Endothelial cell of umbilical vein (primary cell): ENCODE measurements around the gene GEMIN8.

Source experiments
- CTCF ChIP-seq, 2 donors: IDR thresholded peaks; 1 replicate in 1 of 2; 2 replicates in 1 of 2; pipeline ENCODE4 v1.5.1; 2011; ENCODE audit warnings: low read length in 2 of 2, mild to moderate bottlenecking in 2 of 2, moderate library complexity in 2 of 2, control low read depth in 1 of 2, inconsistent platforms in 1 of 2, low read depth in 1 of 2; ENCODE audit not compliant: insufficient read depth in 1 of 2; ENCODE audit errors: extremely low read depth in 1 of 2
- EZH2 ChIP-seq: IDR thresholded peaks from 2 replicates; pipeline ENCODE4 v1.6.1; 2012; ENCODE audit warnings: borderline replicate concordance, low read depth, mild to moderate bottlenecking, moderate library complexity, low read length, inconsistent platforms; ENCODE audit not compliant: severe bottlenecking
- GATA2 ChIP-seq: IDR thresholded peaks from 2 replicates; pipeline ENCODE4 v1.7.0; 2011; ENCODE audit warnings: low read depth, mild to moderate bottlenecking, moderate library complexity, mixed read lengths, low read length; ENCODE audit not compliant: insufficient read length, insufficient read depth
- MAX ChIP-seq: IDR thresholded peaks from 2 replicates; pipeline ENCODE4 v1.6.1; 2011; ENCODE audit not compliant: insufficient read depth, insufficient read length
- MYC ChIP-seq: IDR thresholded peaks from one replicate; pipeline ENCODE4 v1.6.1; 2011; ENCODE audit warnings: mild to moderate bottlenecking, low read depth, low read length
- POLR2A ChIP-seq: IDR thresholded peaks from 2 replicates; pipeline ENCODE4 v1.6.1; 2012; ENCODE audit warnings: low read depth, mild to moderate bottlenecking, control low read depth, low read length
- POLR2AphosphoS5 ChIP-seq: IDR thresholded peaks from 2 replicates; pipeline ENCODE4 v1.6.1; 2012; ENCODE audit warnings: low read depth, mild to moderate bottlenecking, control low read depth, low read length, moderate library complexity; ENCODE audit not compliant: insufficient read depth

GRCh38 chrX:14051416-14051815, 21.7 kb upstream of the GEMIN8 start:
- no peak for TF ChIP-seq CTCF (IDR thresholded peaks at IDR 0.05; ENCODE audit: extremely low read depth in 1 of 2, insufficient read depth in 1 of 2, low read depth in 1 of 2, low read length in 2 of 2)
- no peak for TF ChIP-seq GATA2
- no peak for TF ChIP-seq EZH2
- TF ChIP-seq MAX, result no peak
- TF ChIP-seq POLR2AphosphoS5, result no peak
- no peak for TF ChIP-seq POLR2A
- no peak for TF ChIP-seq MYC
